Smooth muscle cell (in vitro differentiated cells): Measurements from ENCODE around the gene IL17RA. TPM values are rescaled to one million over a fixed set of nuclear protein-coding genes. Genes with fewer than 3 reads are reported as not detected.

Experiments used
- DNase-seq: peaks from one replicate; lab custom pipeline; 2025; ENCODE audit not compliant: unreplicated experiment; lab: John Stamatoyannopoulos, UW
- H2AFZ ChIP-seq: fragments of 200-600 bp; sonication (generic); 2 replicates; pipeline ENCODE4 v1.6.0; 2016; ENCODE audit warnings: antibody characterized with exemption, low read depth, mild to moderate bottlenecking
- H3F3A ChIP-seq: fragments of 200-600 bp; sonication (generic); 2 replicates; pipeline ENCODE4 v1.6.0; 2017; ENCODE audit warnings: antibody characterized with exemption, low read depth
- H3K27ac ChIP-seq: fragments of 200-600 bp; sonication (generic); 2 replicates; pipeline ENCODE4 v1.5.1; 2016; ENCODE audit warnings: low read depth, mild to moderate bottlenecking
- H3K27me3 ChIP-seq: fragments of 200-600 bp; sonication (generic); 2 replicates; pipeline ENCODE4 v1.6.1; 2016; ENCODE audit warnings: low read depth, mild to moderate bottlenecking
- H3K36me3 ChIP-seq: fragments of 200-600 bp; sonication (generic); 2 replicates; pipeline ENCODE4 v1.5.1; 2016; ENCODE audit warnings: low read depth
- H3K4me1 ChIP-seq: fragments of 200-600 bp; sonication (generic); 2 replicates; pipeline ENCODE4 v1.5.1; 2016; ENCODE audit warnings: low read depth
- H3K4me2 ChIP-seq: fragments of 200-600 bp; sonication (generic); 2 replicates; pipeline ENCODE4 v1.6.0; 2016; ENCODE audit warnings: mild to moderate bottlenecking
- H3K4me3 ChIP-seq: fragments of 200-600 bp; sonication (generic); 2 replicates; pipeline ENCODE4 v1.5.1; 2016; ENCODE audit warnings: mild to moderate bottlenecking
- H3K79me2 ChIP-seq: fragments of 200-600 bp; sonication (generic); 2 replicates; pipeline ENCODE4 v1.6.0; 2016; ENCODE audit warnings: low read depth, mild to moderate bottlenecking
- H3K9ac ChIP-seq: fragments of 200-600 bp; sonication (generic); 2 replicates; pipeline ENCODE4 v1.6.0; 2016; ENCODE audit warnings: low read depth
- H3K9me3 ChIP-seq: fragments of 200-600 bp; sonication (generic); replicated peaks from 2 replicates; pipeline ENCODE4 v1.5.1; 2016; ENCODE audit warnings: low read depth
- H4K20me1 ChIP-seq: fragments of 200-600 bp; sonication (generic); 2 replicates; pipeline ENCODE4 v1.6.0; 2016; ENCODE audit warnings: low read depth
- WGBS: methylation state at CpG from one replicate; pipeline ENCODE4 v1.1.7; 2016; ENCODE audit warnings: low lambda C conversion rate; 5-methylcytosine and 5-hydroxymethylcytosine counted together
- polyA plus RNA-seq: library from polyadenylated mRNA; unstranded; fragments of >200 nt; fragmentation: Nextera tagmentation; extraction: Ambion mirVana; gene quantifications from 2 replicates; pipeline ENCODE4 v1.2.1, GENCODE V29; 2016
- total RNA-seq: library from RNA; depleted of rRNA; stranded (reverse); fragments of >200 nt; gene quantifications from 2 replicates; pipeline ENCODE4 v1.2.3, GENCODE V29; 2014
- TF ChIP-seq, protein P1 (sequence below): fragments of 200-600 bp; sonication (generic); IDR thresholded peaks from 2 replicates; pipeline ENCODE4 v1.5.1; 2017; ENCODE audit warnings: borderline replicate concordance, mild to moderate bottlenecking, antibody characterized with exemption; ENCODE audit not compliant: insufficient read depth, poor library complexity, severe bottlenecking

The IL17RA gene
- total and polyA plus RNA-seq, 2 experiments from 2014 or later = 6.4 to 7.5 TPM

DNA sequence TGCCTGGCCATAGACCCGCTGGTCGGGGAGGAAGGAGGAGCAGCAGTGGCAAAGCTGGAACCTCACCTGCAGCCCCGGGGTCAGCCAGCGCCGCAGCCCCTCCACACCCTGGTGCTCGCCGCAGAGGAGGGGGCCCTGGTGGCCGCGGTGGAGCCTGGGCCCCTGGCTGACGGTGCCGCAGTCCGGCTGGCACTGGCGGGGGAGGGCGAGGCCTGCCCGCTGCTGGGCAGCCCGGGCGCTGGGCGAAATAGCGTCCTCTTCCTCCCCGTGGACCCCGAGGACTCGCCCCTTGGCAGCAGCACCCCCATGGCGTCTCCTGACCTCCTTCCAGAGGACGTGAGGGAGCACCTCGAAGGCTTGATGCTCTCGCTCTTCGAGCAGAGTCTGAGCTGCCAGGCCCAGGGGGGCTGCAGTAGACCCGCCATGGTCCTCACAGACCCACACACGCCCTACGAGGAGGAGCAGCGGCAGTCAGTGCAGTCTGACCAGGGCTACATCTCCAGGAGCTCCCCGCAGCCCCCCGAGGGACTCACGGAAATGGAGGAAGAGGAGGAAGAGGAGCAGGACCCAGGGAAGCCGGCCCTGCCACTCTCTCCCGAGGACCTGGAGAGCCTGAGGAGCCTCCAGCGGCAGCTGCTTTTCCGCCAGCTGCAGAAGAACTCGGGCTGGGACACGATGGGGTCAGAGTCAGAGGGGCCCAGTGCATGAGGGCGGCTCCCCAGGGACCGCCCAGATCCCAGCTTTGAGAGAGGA lies 24.5 kb downstream of the IL17RA start:
- H3K27ac ChIP-seq = no peak overlapping the region
- no peaks in the 10 kb centered on the region for H3K36me3 ChIP-seq
- H3K9ac ChIP-seq = no peak overlapping the region
- H2AFZ ChIP-seq = no peak overlapping the region
- H3K27me3 ChIP-seq = no peaks in the 10 kb centered on the region
- TF ChIP-seq, protein P1, sequence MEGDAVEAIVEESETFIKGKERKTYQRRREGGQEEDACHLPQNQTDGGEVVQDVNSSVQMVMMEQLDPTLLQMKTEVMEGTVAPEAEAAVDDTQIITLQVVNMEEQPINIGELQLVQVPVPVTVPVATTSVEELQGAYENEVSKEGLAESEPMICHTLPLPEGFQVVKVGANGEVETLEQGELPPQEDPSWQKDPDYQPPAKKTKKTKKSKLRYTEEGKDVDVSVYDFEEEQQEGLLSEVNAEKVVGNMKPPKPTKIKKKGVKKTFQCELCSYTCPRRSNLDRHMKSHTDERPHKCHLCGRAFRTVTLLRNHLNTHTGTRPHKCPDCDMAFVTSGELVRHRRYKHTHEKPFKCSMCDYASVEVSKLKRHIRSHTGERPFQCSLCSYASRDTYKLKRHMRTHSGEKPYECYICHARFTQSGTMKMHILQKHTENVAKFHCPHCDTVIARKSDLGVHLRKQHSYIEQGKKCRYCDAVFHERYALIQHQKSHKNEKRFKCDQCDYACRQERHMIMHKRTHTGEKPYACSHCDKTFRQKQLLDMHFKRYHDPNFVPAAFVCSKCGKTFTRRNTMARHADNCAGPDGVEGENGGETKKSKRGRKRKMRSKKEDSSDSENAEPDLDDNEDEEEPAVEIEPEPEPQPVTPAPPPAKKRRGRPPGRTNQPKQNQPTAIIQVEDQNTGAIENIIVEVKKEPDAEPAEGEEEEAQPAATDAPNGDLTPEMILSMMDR = no peak
- H3F3A ChIP-seq = no peaks in the 10 kb centered on the region
- H3K4me1 ChIP-seq = no peaks in the 10 kb centered on the region
- no peaks in the 10 kb centered on the region for H3K79me2 ChIP-seq
- no peaks in the 10 kb centered on the region for H4K20me1 ChIP-seq
- H3K9me3 ChIP-seq = no peaks in the 10 kb centered on the region
- no peak overlapping the region for H3K4me2 ChIP-seq
- no peak overlapping the region for H3K4me3 ChIP-seq
- DNase-seq = no peak
- 98% methylated on average over 42 of the region's 42 CpGs for WGBS

DNA sequence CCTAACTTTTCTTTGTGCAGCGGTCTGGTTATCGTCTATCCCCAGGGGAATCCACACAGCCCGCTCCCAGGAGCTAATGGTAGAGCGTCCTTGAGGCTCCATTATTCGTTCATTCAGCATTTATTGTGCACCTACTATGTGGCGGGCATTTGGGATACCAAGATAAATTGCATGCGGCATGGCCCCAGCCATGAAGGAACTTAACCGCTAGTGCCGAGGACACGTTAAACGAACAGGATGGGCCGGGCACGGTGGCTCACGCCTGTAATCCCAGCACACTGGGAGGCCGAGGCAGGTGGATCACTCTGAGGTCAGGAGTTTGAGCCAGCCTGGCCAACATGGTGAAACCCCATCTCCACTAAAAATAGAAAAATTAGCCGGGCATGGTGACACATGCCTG lies 25.2 kb downstream of the IL17RA start:
- 93% methylated on average over 16 of the region's 16 CpGs for WGBS
- DNase-seq = no peak

DNA sequence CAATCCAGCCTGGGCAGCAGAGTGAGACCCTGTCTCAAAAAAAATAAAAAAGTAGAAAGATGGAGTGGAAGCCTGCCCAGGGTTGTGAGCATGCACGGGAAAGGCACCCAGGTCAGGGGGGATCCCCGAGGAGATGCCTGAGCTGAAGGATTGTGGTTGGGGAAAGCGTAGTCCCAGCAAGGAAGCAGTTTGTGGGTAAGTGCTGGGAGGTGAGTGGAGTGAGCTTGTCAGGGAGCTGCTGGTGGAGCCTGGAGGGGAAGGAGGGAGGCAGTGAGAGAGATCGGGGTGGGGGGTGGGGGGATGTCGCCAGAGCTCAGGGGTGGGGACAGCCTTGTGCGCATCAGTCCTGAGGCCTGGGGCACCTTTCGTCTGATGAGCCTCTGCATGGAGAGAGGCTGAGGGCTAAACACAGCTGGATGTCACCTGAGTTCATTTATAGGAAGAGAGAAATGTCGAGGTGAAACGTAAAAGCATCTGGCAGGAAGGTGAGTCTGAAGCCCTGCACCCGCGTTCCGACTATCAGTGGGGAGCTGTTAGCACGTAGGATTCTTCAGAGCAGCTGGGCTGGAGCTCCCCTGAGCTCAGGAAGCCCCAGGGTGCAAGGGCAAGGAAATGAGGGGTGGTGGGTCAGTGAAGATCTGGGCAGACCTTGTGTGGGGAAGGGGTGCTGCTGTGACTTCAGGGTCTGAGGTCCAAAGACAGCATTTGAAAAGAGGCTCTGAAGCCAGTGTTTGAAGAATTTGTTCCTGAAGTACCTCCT lies 26.2 kb downstream of the IL17RA start:
- no peaks in the 10 kb centered on the region for H3K79me2 ChIP-seq
- H4K20me1 ChIP-seq = no peaks in the 10 kb centered on the region
- no peak overlapping the region for H3K4me3 ChIP-seq
- no peaks in the 10 kb centered on the region for H3K9me3 ChIP-seq
- no peak overlapping the region for H3K9ac ChIP-seq
- H3K27me3 ChIP-seq = no peaks in the 10 kb centered on the region
- H2AFZ ChIP-seq = no peak overlapping the region
- no peaks in the 10 kb centered on the region for H3K36me3 ChIP-seq
- TF ChIP-seq, protein P1 = no peak
- WGBS = 93% methylated on average over 10 of the region's 13 CpGs
- no peaks in the 10 kb centered on the region for H3F3A ChIP-seq
- DNase-seq = no peak
- H3K4me2 ChIP-seq = no peak overlapping the region
- H3K27ac ChIP-seq = no peak overlapping the region
- no peaks in the 10 kb centered on the region for H3K4me1 ChIP-seq

More for the DNA sequence above, 25.2 kb downstream of the IL17RA start:
- H3K9me3 ChIP-seq = no peaks in the 10 kb centered on the region
- no peak overlapping the region for H3K4me2 ChIP-seq
- H3K4me1 ChIP-seq = no peaks in the 10 kb centered on the region
- H3K36me3 ChIP-seq = no peaks in the 10 kb centered on the region
- TF ChIP-seq, protein P1 = no peak
- no peak overlapping the region for H2AFZ ChIP-seq
- H3K4me3 ChIP-seq = no peak overlapping the region
- H3K79me2 ChIP-seq = no peaks in the 10 kb centered on the region
- H4K20me1 ChIP-seq = no peaks in the 10 kb centered on the region
- H3F3A ChIP-seq = no peaks in the 10 kb centered on the region
- no peak overlapping the region for H3K9ac ChIP-seq
- no peak overlapping the region for H3K27ac ChIP-seq
- no peaks in the 10 kb centered on the region for H3K27me3 ChIP-seq
